HG02571 (cell line): ENCODE data around the gene ATXN2.
A peak's percentile ranks its signal among the peaks of the same experiment; 100 is the strongest.

Source experiments
- ATAC-seq: cut with Tn5 transposase; IDR thresholded peaks from one replicate; pipeline ENCODE4 v1.9.1; 2021; ENCODE audit warnings: mild to moderate bottlenecking, moderate library complexity; ENCODE audit not compliant: unreplicated experiment

Gene ATXN2

GRCh38 chr12:111440631-111441030 lies 158.5 kb downstream of the ATXN2 start:
- ATAC-seq, result no peak

GRCh38 chr12:111440152-111440551 lies 159.0 kb downstream of the ATXN2 start:
- ATAC-seq, result no peak

GRCh38 chr12:111439657-111440151 lies 159.4 kb downstream of the ATXN2 start:
- ATAC-seq, result no peak

- no peak for ATAC-seq
Measured at GRCh38 chr12:111438481-111438880, 160.6 kb downstream of the ATXN2 start.

- ATAC-seq, result no peak
Measured at GRCh38 chr12:111437816-111438454, 161.2 kb downstream of the ATXN2 start.

DNA sequence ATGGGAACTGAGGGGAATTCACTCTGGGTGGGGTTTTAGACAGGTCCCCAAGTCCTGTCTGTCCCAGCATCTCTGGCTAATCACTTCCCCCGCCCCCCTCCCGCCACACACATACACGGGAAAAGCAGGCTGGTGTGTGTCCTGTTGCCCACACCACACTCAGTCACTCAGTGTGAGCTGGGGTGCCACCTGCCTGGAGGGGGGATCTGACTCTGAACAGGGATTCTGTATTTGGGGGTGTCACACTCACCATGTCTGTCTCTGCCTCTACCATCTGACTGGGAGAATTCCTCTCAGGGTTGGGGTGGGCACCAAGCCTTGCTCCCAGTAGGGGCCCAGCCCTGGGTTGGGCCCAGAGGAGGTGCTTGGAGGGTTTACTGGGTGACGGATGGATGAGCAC lies 162.3 kb downstream of the ATXN2 start:
- ATAC-seq, result no peak

GRCh38 chr12:111436266-111436665 lies 162.8 kb downstream of the ATXN2 start:
- ATAC-seq, result no peak

DNA sequence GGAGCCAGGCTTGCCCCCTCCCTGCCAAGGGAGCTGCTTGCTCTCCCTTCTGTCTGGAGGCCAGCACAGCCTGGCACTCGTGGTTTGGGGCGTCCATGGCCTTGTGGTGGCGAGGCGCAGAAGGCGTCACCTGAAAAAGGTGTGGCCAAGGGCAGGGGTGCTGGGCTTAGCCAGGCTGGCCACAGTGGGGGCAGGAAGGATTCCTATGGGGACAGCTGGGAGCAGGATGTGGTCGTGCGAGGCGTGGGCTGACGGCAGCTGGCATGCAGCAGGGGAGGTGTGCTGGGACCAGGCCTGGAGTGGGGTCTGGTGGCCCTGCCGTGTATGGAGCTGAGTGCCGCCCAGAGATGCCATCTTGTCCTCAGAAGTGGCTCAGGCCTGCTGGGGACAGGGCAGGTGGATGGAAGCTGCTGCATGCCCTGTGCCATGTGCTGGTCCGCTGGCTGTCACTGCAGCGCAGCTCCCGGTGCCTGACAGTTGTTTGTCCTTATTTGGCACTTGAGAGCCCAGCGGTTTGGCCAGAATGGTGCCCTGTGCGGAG lies 163.4 kb downstream of the ATXN2 start:
- ATAC-seq, result no peak

DNA sequence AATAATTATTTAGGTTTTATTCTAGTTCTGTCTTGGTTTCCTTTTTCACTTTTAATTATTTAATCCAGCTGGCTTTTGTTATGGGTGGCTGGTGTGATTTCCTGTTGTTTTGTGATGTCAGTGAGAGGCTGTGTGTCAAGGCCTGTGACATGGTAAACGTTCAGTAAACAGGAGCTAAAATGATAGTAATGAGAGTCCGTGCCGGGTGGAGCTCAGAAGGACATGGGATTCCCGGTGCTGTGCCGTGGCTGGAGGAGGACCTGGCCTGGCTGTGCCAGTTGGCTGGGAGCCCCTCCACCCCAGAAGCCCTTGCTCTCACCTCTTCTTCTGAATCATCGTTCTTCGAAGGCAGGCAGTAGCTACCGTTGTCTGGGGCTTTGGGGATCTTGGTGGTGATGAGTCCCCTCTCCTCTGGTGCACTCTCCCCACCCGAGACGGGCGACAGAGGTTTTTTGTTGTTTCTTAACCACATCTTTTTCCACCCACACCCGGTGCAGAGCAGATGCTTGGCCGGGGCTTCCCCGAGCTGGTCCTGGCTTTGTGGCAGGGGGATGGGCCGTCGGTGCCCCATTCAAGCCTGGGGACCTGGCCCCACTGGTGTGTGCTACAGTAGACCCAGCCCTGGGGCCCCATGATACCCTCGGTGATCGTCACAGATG lies 164.3 kb downstream of the ATXN2 start:
- ATAC-seq, result peak; percentile 63

DNA sequence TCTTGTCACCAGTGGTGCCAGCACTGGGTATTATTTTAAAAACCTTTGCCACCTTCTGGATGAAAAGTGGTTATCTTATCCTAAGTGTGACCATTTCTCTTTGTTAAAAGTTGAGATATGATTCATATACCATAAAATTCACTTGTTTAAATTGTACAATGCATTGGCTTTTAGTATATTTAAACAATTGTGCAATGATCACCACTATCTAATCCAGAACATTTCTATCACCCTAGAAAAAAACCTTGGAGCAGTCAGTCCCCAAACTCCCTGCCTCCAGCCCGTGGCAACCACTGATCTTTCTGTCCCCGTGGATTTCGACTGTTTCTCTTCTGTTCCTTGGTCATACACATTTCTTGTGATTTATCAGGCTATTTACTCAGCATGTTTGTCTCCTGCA lies 165.1 kb downstream of the ATXN2 start:
- ATAC-seq, result no peak

GRCh38 chr12:111431772-111432171 lies 167.3 kb downstream of the ATXN2 start:
- no peak for ATAC-seq

DNA sequence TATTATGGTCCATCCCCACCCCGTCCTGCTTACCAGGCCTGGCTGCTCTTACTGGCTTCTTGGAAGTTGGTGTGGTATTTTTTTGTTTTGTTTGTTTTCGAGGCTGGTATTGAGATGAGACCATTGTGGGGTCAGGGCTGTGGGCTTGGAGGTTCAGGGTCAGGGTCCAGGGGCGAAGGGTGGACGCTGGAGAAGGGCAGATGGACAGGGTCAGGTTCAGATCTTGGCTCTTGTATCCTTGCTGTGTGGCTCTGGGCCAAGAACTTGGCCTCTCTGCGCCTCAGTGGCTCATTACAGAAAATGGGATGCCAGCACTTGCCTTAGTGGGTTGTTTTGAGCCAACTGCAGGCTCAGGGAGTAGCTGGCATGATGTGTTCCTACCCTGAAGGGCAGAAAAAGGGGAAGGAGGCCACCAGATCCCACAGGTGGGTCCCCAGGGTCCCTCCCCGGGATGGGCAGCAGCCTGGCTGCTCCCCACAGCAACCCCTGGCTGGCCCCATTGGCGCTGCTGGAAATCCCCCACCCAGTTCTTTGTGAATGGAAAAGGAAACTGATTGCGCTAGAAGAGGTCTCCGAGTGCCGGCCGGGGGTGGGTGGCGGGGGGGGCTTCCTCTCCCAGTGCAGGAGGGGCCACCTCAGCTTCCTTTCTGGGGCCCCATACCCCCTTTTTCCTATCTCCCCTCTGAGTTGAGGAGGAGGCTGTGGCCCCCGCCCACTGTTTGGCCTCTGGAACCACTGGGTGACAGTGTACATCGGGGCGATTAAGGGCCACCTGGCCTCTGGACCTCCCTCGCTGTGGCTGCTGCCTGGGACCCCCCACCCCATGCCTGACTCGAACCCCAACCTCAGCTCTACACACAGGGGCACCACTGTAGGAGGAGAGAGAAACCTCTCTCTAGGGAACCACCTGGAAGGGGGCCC lies 168.4 kb downstream of the ATXN2 start:
- peak; percentile 32 for ATAC-seq

- ATAC-seq, result no peak
Measured at GRCh38 chr12:111429828-111430432, 169.2 kb downstream of the ATXN2 start.

DNA sequence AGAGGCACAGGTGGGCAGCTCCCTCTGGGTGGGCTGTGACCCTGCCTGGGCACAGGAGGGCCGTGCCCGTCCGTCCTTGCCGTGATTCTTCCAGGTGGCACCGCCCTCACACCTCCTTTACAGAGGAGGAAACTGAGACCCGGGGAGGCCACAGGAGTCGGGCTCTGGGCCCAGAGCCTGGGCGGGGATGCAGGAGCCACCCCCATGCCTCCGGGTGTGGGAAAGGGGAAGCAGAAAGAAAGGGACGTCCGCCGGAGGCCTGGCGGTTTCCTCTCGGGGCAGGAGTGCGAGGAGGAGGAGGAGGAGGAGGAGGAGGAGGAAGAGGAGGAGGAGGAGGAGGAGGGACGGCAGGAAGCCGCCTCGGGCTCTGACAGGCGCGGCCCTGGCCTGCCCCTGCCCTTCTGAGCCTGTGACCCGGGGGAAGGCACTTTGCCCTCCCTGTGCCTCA lies 170.4 kb downstream of the ATXN2 start:
- no peak for ATAC-seq

- ATAC-seq, result no peak
Measured at GRCh38 chr12:111428081-111428727, 170.9 kb downstream of the ATXN2 start.

- no peak for ATAC-seq
Measured at GRCh38 chr12:111427417-111428074, 171.6 kb downstream of the ATXN2 start.

DNA sequence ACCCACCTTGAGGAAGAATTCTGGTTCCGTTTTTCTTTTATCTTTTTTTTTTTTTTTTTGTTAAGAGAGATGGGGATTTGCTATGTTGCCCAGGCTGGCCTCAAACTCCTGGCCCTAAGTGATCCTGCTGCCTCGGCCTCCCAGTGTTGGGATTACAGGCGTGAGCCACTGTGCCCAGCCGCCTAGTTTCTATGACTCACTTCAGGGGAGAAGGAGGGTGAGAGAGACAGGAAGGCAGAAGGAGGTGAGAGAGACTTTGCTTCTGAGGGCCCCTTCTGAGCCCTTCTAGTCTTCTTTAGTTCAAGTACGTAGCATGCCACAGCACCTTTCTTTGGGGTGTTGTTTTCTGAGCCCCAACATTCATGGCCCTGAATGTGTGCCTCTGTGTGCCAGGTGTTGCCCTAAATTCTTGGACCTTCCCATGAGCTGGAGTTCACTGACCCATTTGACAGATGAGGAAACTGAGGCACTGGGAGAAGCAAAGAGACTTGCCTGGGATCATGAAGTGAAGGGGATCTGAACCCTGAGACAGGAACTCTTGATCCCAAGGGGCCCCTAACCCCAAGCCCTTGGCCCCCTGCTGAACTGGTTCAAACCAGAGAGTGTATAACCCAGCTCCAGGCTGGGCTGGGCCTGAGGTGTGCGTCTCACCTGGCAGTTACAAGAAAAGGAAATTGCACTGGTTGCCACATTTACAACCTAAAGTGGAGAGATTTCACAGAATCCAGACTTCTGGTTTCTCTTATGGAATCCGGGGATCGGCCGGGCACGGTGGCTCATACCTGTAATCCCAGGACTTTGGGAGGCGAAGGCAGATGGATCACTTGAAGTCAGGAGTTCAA lies 172.6 kb downstream of the ATXN2 start:
- ATAC-seq, result no peak

DNA sequence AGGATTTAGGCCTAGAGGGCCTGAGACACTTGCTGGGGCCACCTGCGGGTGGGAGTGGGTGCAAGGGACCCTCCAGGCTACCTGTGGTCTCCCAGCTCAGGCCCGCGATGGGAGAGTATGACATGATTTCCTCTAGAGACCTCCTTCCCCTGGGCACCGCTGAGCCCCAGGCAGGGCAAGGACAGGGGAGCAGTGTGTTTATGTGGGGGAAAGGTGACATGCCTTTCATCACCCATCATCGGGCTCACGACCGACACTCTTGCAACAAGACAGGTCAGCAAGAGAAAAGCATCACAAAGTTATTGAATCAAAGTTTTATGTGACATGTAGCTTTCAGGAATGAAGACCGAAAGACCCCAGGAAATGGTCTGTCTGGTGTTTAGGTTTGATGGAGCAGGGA lies 173.5 kb downstream of the ATXN2 start:
- ATAC-seq, result no peak

GRCh38 chr12:111424793-111425251 lies 174.3 kb downstream of the ATXN2 start:
- ATAC-seq, result no peak
